Cortex of kidney (tissue), 1 donor: ENCODE data around the gene MISP3.

Experiments
- DNase-seq: peaks from one replicate; lab custom pipeline; 2025; lab: John Stamatoyannopoulos, UW

Gene MISP3

GRCh38 chr19:14053500-14053899, 19.1 kb upstream of the MISP3 start:
- DNase-seq = no peak

- DNase-seq = no peak
Observed at GRCh38 chr19:14054099-14054498, 18.5 kb upstream of the MISP3 start.

GRCh38 chr19:14054721-14055120, 17.9 kb upstream of the MISP3 start:
- no peak for DNase-seq

- DNase-seq = no peak
Observed at GRCh38 chr19:14055396-14055795, 17.2 kb upstream of the MISP3 start.

- DNase-seq = no peak
Observed at GRCh38 chr19:14056069-14056666, 16.4 kb upstream of the MISP3 start.

- no peak for DNase-seq
Observed at GRCh38 chr19:14056741-14057356, 15.7 kb upstream of the MISP3 start.

GRCh38 chr19:14058182-14059092, 14.1 kb upstream of the MISP3 start:
- DNase-seq = no peak

- DNase-seq = no peak
Observed at GRCh38 chr19:14059093-14059480, 13.5 kb upstream of the MISP3 start.

GRCh38 chr19:14059652-14060155, 12.9 kb upstream of the MISP3 start:
- no peak for DNase-seq

- DNase-seq = no peak
Observed at GRCh38 chr19:14061081-14061749, 11.4 kb upstream of the MISP3 start.

- no peak for DNase-seq
Observed at GRCh38 chr19:14061751-14062557, 10.6 kb upstream of the MISP3 start, which contains the start of gene PALM3. Gene PALM3, minus strand, starts transcription at chr19:14062076. Its CDS starts 96 bp downstream, at chr19:14061980.

GRCh38 chr19:14062558-14062855, 10.1 kb upstream of the MISP3 start:
- no peak for DNase-seq

- no peak for DNase-seq
Observed at GRCh38 chr19:14063105-14063504, 9.5 kb upstream of the MISP3 start.

GRCh38 chr19:14066134-14066533, 6.5 kb upstream of the MISP3 start:
- DNase-seq = no peak

- DNase-seq = no peak
Observed at GRCh38 chr19:14070268-14071050, 2.1 kb upstream of the MISP3 start.

- DNase-seq = no peak
Observed at GRCh38 chr19:14073261-14073924, 807 bp downstream of the MISP3 start.

GRCh38 chr19:14073925-14074838, 1.6 kb downstream of the MISP3 start:
- DNase-seq = no peak

GRCh38 chr19:14078411-14078810, 5.8 kb downstream of the MISP3 start:
- DNase-seq = no peak
